ENCODE data around the gene SH3BP4. TPM values are rescaled to one million over a fixed set of nuclear protein-coding genes. Genes with fewer than 3 reads are reported as not detected.
A peak's percentile ranks its signal among the peaks of the same experiment; 100 is the strongest.

SH3BP4 gene
- total RNA-seq, 1 donor = 121 TPM

DNA sequence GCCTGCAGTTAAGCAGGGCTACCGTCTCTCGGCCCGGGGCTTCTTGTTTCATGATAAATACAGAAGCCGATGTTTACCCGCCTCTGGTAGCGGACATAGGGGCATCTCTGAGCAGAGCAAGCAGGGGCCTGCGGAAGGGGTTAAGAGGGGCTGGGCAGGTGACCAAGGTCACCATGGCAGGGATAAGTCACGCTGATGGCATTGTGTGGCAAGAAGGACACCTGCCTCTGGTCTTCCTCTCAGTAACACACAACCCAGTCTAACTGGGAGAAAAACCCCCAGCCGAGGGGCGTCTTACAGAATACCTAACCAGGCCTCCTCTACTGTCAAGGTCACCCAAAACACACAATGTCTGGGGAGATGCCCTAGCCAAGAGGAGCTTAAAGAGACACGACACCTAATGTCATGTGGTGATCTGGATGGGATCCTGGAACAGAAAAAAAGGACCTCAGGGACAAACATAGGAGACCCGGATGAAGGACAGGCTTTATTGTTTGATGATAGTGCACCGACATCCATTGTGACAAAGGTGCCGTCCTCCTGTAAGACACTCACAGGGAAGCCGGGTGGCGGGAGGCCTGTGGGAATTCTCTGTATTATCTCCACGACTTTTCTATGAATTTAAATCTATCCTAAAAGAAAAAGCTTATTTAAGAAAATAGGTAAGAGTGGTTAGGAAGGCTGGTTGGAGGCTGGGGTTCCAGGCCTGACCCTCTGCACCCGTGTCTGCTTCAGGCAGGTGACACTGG, 24.8 kb downstream of the SH3BP4 start:
- Histone ChIP-seq H4K20me1 (ENCODE audit: insufficient read depth, low read length) (peaks cover 59% of the 10 kb centered on the region), H3K9me3 (ENCODE audit: low read depth, low read length) (no peaks in the 10 kb centered on the region), H3K4me2 (ENCODE audit: insufficient read depth, low read length) (no peak overlapping the region), H3K79me2 (ENCODE audit: insufficient read depth, low read length) (peaks cover 92% of the 10 kb centered on the region), H3K4me1 (ENCODE audit: insufficient read depth, low read length) (peaks cover 57% of the 10 kb centered on the region), H3K36me3 (ENCODE audit: insufficient read depth, low read length) (peaks cover 46% of the 10 kb centered on the region), H3K4me3 (ENCODE audit: insufficient read depth, low read length) (no peak overlapping the region), H3K27me3 (ENCODE audit: insufficient read depth, low read length) (no peaks in the 10 kb centered on the region), H3K27ac (ENCODE audit: low read depth, low read length) (no peak overlapping the region), H2AFZ (ENCODE audit: low read length) (no peak overlapping the region)
- DNase-seq (ENCODE audit: insufficient read length, low spot score, missing footprints) = no peak
- TF ChIP-seq, protein P1, sequence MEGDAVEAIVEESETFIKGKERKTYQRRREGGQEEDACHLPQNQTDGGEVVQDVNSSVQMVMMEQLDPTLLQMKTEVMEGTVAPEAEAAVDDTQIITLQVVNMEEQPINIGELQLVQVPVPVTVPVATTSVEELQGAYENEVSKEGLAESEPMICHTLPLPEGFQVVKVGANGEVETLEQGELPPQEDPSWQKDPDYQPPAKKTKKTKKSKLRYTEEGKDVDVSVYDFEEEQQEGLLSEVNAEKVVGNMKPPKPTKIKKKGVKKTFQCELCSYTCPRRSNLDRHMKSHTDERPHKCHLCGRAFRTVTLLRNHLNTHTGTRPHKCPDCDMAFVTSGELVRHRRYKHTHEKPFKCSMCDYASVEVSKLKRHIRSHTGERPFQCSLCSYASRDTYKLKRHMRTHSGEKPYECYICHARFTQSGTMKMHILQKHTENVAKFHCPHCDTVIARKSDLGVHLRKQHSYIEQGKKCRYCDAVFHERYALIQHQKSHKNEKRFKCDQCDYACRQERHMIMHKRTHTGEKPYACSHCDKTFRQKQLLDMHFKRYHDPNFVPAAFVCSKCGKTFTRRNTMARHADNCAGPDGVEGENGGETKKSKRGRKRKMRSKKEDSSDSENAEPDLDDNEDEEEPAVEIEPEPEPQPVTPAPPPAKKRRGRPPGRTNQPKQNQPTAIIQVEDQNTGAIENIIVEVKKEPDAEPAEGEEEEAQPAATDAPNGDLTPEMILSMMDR (IDR thresholded peaks at IDR 0.05; ENCODE audit: extremely low read depth, low read depth, low read length) = no peak

- Histone ChIP-seq H3K79me2 (ENCODE audit: insufficient read depth, low read length) (peaks cover 93% of the 10 kb centered on the region), H3K4me3 (ENCODE audit: insufficient read depth, low read length) (no peak overlapping the region), H4K20me1 (ENCODE audit: insufficient read depth, low read length) (peaks cover 57% of the 10 kb centered on the region), H3K27me3 (ENCODE audit: insufficient read depth, low read length) (no peaks in the 10 kb centered on the region), H3K27ac (ENCODE audit: low read depth, low read length) (no peak overlapping the region), H3K4me1 (ENCODE audit: insufficient read depth, low read length) (peaks cover 63% of the 10 kb centered on the region), H3K9me3 (ENCODE audit: low read depth, low read length) (no peaks in the 10 kb centered on the region), H3K4me2 (ENCODE audit: insufficient read depth, low read length) (no peak overlapping the region), H3K36me3 (ENCODE audit: insufficient read depth, low read length) (peaks cover 46% of the 10 kb centered on the region), H2AFZ (ENCODE audit: low read length) (no peak overlapping the region)
- TF ChIP-seq, protein P1 (IDR thresholded peaks at IDR 0.05; ENCODE audit: extremely low read depth, low read depth, low read length) = no peak
- DNase-seq (ENCODE audit: insufficient read length, low spot score, missing footprints) = no peak
These were observed 25.4 kb downstream of the SH3BP4 start for GRCh38 chr2:234977228-234977679.

- Histone ChIP-seq H3K27me3 (ENCODE audit: insufficient read depth, low read length) (no peaks in the 10 kb centered on the region), H4K20me1 (ENCODE audit: insufficient read depth, low read length) (peaks cover 43% of the 10 kb centered on the region), H2AFZ (ENCODE audit: low read length) (no peak overlapping the region), H3K4me2 (ENCODE audit: insufficient read depth, low read length) (peak overlapping the region; percentile 36), H3K4me1 (ENCODE audit: insufficient read depth, low read length) (peaks cover 63% of the 10 kb centered on the region), H3K36me3 (ENCODE audit: insufficient read depth, low read length) (peaks cover 44% of the 10 kb centered on the region), H3K4me3 (ENCODE audit: insufficient read depth, low read length) (no peak overlapping the region), H3K27ac (ENCODE audit: low read depth, low read length) (peak overlapping the region; percentile 97), H3K79me2 (ENCODE audit: insufficient read depth, low read length) (peaks cover 93% of the 10 kb centered on the region), H3K9me3 (ENCODE audit: low read depth, low read length) (no peaks in the 10 kb centered on the region)
- TF ChIP-seq, protein P1 (IDR thresholded peaks at IDR 0.05; ENCODE audit: extremely low read depth, low read depth, low read length) = no peak
- no peak for DNase-seq (ENCODE audit: insufficient read length, low spot score, missing footprints)
These were observed 26.8 kb downstream of the SH3BP4 start for GRCh38 chr2:234978466-234979203.

Data from osteoblast (primary cell).